CD4-positive, alpha-beta T cell treated with Interleukin-2 at 100 ng/mL for 4 hours (primary cell): ENCODE measurements around the gene IMPDH1.

Experiments used
- DNase-seq: peaks from one replicate; pipeline ENCODE4 v3.0.0-alpha.2; 2020; ENCODE audit warnings: low spot score

IMPDH1 gene

DNA sequence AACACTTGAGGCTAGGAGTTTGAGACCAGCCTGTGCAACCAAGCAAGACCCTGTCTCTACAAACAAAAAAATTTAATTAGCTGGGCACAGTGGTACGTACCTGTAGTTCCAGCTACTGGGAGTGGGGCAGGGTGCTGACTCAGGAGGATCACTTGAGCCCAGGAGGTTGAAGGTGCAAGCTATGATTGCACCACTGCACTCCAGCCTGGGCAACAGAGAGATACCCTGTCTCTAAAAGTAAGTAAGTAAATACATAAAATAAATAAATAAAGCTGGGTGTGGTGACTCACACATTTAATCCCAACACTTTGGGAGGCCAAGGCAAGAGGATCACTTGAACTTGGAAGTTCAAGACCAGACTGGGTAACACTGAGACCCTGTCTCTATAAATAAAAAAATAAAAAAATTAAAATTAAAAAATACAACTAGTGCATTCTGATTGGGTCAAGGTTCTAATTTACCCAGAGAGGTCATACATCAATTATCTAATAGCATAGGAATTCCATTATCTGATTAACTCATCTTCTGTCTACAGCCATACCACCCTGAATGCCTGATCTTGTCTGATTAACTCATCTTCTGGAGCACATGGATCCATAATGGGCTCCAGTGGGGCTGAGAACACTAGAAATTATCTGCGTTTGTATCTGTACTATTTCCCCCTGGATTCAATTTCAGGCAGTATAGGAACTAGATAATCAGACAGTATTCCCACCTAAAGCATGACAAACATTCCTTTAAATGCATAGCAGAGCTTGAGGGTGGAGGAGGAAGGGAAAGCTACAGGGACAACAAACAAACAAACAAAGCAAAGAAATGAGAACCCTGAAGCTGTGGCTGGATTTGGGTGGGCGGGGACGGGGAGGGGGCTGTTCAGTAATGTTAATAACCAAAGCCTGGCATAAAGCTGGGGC is 24.9 kb upstream of the IMPDH1 start:
- DNase-seq = no peak

DNA sequence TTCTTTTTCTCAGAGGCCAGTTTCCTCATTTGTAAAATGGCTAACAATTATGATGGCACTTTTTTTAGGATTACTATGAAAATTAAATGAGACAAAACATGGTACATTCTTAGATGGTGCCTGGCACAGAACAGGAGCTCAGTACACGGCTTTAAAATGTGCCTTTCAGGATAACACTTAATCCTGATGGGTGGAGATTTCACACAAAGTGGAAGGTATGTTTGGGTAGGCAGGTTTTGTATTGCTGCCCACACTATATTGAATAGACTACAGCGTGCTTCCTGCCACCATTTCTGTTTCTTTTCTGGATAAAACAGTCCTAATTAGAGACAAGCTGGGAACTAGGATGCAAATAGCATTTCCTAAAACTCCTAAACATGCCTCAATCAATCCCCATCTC is 22.0 kb upstream of the IMPDH1 start:
- no peak for DNase-seq

DNA sequence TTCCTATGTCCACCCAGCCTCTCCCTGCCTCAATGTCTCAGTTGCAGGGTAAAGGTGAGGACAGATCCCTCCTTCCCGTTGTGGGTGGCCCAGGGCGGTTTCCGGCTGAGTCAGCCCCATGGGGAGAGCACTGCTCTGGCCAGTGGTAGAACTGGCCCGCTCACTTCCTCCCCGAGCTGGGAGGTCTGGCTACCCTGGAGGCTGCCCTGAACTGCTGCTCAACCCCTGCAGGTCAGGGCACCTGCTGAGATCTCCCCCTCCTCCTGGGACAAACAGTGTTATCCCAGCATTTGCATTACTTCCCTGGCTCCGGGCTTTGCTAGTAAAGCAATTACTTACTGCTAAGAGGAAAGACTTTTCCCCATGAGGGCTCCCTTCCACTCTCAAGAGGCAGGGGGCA is 21.4 kb upstream of the IMPDH1 start:
- no peak for DNase-seq

DNA sequence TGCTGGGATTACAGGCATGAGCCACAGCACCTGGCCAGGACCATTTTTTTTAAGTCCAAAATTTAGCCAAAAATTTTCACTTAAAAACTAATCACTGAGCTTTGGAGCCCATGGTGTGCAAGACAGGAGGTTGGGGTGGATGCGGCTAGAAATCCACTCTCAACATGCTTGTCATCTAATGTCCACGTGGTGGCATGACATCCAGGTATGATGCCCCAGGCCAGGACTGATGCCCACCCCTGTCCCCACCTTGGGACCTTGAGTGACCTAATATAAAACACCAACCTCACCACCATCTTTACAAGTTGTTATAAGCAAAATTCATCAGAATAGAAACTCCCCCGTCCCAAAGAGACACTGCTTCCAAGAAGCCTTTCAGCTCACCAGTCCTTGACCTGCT is 20.4 kb upstream of the IMPDH1 start:
- DNase-seq = no peak

DNA sequence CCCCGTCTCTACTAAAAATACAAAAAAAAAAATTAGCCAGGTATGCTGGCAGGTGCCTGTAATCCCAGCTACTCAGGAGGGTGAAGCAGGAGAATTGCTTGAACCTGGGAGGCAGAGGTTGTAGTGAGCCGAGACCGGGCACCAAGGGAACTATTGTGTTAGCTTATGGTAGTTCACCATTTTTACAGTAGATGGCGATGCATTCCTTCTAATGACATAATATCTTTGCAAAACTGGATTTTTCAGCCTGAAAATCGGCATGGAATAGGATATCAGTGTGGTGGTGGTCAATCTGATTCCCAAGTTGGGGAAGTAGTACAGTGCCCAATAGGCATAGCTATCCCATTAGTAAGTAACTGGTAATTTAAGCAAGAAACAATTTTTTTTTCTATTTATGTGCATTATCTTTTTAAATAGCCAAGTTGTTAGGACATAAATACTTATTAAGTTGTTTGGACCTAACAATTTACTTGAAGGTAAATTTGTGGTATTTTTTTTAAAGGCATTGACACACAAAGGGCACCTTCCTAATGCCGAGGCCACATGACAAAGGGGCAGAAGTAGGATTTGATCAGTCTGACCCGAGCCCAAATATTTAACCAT is 17.6 kb upstream of the IMPDH1 start:
- DNase-seq = peak; percentile 66

DNA sequence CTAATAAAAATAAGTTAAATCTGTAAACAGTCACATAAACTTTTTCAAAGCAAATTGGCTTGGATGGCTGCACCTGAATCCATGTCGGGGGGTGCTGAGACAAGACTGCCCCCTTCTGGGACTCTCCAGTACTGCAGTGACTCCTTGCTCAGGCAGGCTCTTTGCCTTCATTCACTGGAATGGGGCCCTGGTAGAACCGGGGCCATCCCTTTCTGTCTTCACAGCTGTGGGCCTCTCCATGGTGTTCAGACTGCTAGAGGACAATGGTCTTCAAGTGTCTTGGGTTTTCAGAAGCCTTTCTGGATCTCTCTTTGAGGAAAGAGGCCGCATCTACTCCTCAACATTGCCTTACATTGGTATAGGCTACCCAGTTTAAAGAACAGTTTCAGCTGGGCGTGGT is 16.1 kb upstream of the IMPDH1 start:
- DNase-seq = peak; percentile 82

DNA sequence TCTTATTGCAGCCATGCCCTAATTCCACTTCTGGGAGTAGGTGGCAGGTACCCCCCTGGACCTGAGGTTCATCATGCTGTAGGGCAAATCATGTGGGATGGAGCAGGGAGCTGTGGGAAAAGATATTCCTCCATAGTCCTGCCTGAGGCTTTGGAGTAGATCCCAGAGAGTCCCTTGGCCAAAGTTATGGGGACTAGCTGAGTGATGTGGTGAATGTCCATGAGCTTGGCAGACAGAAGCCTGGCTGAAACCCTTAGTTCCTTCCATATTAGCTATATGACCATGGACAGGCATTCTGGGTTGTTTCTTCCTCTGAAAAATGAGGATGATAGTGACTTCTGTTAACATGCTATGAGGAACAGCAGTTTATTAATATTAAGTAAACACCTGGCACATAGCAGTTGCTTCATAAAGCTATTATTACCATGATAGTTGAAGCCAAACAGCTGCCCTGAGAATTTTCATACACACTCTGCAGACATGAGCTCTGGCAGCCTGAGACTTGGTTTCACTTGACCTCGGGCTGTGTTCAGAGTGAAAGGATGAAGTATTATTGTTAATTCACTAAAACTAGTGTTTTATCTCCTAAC is 15.0 kb upstream of the IMPDH1 start:
- no peak for DNase-seq

DNA sequence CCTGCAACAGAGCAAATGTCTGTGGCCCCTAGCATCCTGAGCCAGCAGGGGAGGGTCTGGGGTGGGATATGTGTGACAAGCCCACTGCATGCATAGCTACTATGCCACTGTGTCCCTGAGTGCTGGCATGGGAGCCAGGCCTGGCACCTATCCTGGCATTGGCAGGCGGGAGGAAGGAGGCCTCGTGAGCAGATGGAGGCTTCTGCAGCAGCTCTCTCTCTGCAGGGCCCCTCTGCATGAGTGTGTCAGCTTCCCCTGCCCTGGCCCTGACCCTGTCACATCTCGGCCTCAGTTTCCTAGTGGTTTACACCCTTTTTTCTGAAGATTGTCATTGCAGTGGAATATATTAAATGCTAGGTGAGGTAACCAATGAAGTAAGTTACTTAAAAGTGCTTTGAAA is 13.1 kb upstream of the IMPDH1 start:
- peak; percentile 21 for DNase-seq

DNA sequence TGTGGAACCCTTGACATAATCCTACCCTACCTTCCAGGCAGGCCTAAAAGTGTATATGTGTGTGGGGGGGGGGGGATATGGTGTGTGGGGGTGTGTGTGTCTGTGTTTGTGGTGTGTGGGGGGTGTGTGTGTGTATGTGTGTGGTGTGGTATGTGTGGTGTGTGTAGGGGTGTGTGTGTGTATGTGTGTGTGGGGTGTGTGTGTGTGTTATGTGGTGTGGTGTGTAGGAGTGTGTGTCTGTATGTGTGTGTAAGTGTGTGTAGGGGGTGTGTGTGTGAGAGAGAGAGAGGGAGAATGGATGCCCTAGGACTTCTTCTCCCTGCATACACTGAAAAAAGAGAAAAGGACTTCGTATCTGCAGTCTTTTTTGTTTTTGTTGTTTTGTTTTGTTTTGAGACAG is 12.3 kb upstream of the IMPDH1 start:
- DNase-seq = no peak

DNA sequence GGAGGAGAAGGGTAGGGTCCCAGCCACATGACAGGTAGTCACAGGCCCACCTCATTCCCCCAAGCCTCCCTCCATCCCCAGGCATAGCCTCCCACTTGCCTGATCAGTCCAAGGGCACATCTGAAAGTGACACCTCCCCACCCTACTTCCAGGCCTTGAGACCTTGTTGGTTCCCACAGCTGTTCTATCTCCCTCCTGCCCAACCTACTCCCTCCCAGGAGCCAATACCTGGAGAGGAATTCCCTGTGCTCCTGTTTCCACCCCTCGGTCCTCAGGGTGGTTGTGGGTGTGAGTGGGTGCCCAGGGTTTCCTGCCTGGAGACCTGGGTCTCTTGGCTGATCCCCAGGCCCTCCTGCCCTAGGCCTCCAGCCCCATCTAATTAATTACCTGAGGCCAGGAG is 11.6 kb upstream of the IMPDH1 start:
- DNase-seq = no peak

DNA sequence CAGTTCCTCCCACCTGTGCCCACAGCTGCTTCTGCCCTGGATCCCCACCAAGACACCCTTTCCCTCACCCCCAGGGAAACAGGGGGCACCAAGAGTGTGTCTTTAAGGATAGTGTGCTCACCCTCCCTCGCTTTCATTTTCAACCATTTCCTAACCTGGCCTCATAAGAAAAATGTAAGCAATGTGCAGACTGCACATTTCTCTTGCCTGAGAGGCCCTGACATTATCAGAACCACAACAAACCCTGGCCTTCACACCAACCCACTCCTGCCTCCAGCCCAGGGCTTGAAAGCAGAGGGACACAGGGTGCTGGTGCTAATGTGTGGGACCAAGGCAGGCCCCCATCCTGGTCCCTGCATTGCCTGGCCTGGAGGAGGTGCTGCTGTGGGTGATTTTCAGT is 11.0 kb upstream of the IMPDH1 start:
- DNase-seq = no peak

DNA sequence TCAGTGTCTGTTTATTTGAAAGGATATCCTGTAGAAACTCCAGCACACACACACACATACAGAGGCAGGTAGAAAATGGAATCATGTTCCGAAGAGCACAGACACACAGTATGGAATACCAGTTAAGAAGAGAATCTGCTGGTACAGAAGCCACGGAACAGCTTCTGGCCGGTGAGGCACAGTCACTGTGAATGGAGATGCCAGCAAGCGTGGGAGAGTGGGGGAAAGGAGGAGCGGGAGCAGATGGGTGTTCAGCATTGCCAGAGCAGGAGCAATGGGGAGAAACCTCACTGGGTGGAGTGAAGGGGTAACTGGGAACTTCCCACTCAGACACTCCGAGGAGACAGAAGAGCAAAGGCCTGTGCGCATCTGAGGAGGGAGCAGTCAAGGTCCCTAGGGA is 9.5 kb upstream of the IMPDH1 start:
- no peak for DNase-seq

DNA sequence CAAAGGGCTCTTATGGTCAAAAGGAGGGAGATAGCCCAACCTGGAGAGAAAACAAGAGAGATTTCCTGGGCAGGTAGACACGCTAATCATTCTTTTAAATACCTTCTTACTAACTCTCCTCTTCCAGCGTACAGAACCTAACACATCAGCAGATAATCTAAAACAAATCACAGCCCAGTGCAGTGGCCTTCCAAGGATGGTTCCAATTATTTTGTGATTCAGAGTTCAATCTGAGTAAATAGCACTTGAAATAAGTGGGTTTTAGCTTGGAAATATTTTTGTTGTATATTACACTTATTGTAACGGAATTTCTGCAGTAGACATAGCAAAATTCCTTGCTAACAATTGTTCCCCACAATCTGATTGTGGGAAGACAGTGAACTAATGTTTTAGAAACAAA is 7.3 kb upstream of the IMPDH1 start:
- no peak for DNase-seq

DNA sequence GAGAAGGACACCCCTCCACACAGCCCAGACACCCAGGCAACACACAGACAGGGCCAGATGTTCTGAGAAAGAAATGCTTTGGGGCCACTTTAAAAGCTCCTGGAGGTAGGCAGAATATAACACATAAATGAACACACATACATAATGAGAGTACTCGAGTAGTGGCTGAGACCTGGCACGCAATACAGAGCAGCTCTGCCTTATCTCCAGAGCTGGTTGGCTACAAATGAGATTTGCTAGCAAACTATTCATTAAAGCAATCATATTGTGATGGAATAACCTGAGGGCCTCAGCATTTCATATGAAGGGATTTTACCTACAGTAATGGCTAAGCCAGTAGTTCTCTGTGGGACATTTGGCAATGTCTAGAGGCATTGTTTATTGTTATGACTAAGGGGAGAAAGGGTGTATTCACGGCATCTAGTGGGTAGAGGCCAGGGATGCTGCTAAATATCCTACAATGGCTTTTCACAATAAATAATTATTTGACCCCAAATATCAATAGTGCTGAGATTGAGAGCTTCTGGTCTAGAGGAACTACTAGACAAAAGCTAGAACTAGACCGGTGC is 5.5 kb upstream of the IMPDH1 start:
- DNase-seq = no peak

DNA sequence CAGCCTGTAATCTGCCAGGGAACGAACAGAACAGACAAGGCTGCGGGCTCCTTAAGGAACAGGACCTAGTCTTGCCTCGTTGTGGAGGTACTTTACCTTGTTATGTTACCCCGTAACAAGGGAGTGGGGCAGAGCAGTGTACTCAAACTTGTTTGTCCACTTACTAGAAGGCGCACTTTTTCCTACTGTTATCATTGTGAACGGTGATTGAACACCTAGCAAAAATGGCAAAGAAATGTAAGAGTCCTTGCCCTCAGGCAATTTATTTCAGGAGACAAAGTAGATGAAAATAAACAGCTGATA is 620 bp upstream of the IMPDH1 start:
- no peak for DNase-seq

DNA sequence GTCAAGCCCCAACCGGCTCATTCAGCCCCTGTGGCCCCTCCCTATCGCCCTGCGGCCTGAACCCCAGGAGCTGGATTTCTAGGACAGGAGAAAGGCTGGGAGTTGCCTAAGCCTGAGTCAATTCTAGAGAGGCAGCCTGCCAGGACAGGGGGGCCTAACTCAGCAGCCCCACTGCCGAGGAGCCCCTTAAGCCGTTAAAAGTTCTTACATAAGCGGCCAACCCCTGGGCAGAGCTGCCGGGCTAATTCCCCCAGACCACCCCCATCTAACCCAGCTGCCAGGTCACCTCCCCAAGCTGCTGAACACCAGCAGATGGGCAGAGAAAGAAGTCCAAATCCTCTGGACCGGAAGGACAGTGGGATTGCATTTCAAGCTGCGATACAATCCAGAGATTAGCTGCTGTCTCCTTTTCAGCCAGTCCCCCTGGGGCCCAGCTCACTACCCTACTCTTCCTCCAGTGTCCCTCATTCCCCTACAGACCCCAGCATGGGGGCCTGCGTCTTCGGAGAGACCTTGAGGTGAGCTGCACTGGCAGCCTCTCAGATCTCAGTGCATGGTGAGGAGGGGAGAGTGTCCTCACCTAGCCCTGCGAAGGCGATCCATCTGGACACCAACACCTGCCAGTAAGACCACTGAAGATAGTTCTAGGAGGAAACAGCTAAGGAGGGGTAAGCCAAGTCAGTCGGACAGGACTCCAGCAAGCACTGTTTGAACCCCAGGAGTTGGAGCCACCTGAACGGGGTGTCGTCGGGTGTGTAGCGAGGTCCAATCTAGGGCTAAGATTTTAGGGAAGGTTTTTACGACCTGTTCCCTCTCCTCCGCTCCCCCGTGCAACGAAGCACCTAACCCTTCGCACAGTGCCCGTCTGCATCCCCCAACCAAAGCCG is 830 bp downstream of the IMPDH1 start:
- no peak for DNase-seq

DNA sequence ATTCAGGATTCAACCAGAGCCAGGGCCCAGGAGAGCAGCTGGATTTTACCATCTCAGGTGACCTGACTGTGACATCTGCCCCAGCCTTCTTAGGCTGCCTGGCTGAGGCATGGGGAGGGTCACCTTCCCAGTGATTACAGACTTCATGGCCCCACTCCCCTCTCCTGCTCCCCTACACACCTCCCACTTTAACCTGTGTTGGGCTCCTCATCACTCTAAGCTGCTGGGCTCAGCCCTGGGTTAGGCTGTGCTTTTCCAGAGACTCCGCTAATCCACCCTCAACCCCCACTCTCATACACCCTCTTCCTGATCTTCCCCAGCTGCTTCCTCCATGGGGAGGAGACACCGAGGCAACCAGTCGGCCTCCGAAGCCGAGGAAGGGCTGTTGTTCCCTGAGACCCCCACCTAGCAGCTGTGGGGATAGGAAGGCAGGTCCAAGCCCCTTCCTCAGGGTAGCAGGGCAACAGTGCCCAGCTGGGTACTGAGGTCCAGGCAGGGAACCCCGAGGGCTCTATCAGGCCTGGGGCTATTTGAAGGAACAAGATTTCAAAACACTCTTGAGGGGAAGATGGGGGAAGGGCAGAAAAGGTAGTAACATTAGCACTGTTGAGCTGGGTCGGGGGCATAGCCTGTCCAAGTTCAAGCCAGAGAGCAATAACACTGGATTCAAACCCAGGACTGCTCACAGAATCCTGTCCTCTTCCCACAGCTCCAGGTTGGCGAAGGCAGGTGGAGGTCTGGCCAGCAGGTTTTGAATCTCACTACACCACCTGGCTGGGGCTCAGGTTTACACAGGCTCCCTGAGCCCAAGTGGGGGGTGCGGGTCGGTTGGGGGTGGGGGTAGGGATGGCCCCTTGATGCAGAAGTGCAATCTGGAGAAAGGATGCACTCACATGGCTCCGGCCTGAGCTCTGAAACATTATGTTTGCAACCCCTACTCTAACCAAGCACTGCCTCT is 1.8 kb downstream of the IMPDH1 start:
- no peak for DNase-seq

DNA sequence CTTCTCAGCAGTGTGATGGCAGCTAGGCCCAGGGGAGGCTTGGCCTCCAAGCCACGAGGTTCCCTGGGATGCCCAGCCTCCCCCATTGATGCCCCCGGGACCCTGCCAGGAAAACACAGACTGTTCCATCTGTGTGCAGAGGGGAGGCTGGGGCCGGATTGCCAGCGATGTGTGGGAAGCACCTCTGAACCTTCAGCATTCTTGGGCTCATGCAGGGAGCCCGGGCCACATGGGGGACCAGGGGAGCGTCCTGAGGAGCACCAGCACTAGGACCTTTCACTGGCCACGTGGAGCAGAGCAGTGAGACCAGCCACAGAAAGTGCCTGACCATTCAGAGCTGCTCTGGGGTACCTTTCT is 2.6 kb downstream of the IMPDH1 start:
- no peak for DNase-seq

DNA sequence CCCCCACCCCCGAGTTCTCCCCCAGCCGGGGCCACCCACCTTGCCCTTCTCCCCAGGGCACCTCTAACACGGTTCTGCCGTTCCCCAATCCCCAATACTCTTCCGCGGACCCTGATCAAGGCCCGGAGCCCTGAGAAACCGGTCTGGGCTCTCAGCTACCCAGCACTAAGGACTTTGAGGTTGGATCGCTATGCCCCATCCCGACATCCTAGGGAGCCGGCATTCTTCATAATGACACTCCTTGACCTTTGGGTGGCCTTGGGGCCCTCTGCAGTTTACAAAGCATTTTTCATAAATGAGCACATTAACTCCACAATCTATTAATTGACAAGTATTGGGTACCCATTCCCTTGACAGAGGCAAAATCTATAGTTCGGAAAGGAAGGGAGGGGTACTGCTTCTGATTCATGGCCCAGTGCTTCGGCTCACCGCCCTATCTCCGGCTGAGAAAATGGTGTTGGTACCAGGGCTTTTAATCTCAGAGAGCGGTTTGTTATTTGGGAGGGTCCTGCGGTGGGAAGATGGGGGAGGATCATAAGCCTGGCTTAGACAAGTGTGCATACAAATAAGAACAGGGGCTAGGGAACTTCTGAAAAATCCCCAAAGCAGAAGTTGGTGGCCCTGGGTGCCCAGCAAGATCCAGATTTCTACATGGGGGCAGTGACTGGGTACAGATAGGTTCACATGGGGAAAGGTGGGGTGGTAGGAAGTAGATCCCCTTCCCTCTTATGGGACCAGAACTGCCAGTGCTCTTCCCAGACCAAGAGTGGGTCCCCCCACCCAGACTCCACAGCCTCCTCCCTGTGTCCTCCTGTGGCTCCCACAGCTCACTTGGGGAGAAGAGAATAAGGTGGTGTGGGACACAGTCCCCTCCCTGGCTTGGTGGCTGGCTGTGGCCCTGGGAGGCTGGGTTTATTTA is 3.2 kb downstream of the IMPDH1 start:
- DNase-seq = no peak
